ENCODE results near the gene PLXNA4. TPM values are rescaled to one million over a fixed set of nuclear protein-coding genes. Genes with fewer than 3 reads are reported as not detected.

The PLXNA4 gene
- total and polyA plus RNA-seq, 2 donors (not counting 1 experiment from before 2014, with no cell fraction given): not detected

DNA sequence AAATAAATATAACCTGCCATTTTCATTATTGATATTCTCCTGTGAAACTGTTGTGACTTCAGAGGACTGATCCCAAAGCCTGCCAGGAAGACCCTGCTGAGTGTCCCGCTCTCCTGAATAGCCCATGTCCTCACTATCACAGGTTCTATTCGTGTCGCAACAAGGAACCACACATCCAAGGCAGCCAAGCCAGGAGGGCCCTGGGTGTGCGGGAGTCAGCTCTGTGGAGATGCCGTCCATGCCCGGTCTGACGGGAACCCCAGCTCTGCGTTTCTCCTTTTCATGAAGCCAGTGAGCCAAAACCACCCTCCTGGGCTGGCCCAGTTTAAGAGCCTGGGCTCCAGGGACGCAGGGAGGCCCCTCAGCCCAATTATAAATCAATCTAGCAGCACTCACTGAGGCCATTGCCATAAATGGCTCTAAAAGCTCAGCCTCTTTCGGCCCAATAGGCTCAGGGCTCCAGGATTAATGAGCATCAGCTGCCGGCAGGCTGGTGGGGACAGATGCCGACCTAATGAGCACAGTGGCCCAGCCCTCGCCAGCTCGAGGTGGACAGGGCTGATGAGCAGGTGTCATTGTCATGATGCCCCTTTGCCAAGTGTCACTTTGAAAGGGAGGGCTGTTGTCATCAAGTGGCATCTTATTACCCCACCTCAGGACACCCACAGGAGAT lies 177.9 kb downstream of the PLXNA4 start:
- H3K4me1 Mint-ChIP-seq: no peaks in the 10 kb centered on the region
- POLR2A ChIA-PET: no interaction called here
- TF ChIP-seq EZH2 (IDR thresholded peaks at IDR 0.05; ENCODE audit: borderline replicate concordance, insufficient read depth, low read depth, low read length, poor library complexity, severe bottlenecking): no peak
- TF ChIP-seq CTCF (IDR thresholded peaks at IDR 0.05): no peak

DNA sequence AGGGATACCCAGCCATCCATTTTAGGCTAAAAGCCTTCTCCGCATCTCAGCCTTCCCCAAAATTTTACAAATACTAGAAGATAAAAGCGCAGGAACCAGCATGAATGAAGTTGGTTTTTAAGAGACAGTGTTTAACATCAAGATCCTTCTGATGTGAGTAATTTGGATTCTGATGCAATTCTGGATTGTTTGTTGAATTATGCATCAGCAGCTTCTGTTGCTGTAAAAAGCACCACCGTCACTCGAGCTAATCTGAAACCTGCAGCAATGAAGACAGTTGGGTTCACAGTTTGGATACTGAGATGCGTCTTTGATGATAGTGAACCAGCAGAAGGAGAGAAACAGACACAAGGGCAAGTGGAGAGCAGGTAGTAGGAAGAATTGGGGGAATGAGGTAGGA lies 179.2 kb downstream of the PLXNA4 start:
- Histone ChIP-seq H3K36me3 (replicated peaks in 1 of 2; ENCODE audit: control extremely low read depth in 1 of 2, control insufficient read depth in 1 of 2, extremely low read depth in 1 of 2, insufficient read depth in 2 of 2, low read length in 1 of 2) (no peaks in the 10 kb centered on the region), H4K20me1 (ENCODE audit: control insufficient read depth, insufficient read depth, low read length, poor library complexity, severe bottlenecking) (no peaks in the 10 kb centered on the region), H3K4me1 (ENCODE audit: control insufficient read depth in 2 of 2, insufficient read depth in 2 of 2, low read length in 2 of 2) (no peaks in the 10 kb centered on the region), H3K4me3 (ENCODE audit: control extremely low read depth in 1 of 5, extremely low read depth in 1 of 5, insufficient read depth in 1 of 5, low read depth in 2 of 5, low read length in 4 of 5) (no peak overlapping the region), H3K27ac (ENCODE audit: low read length in 2 of 2) (no peak overlapping the region), H3K9me3 (ENCODE audit: control extremely low read depth in 1 of 3, control insufficient read depth in 2 of 3, insufficient read depth in 1 of 3, low read length in 2 of 3) (peaks cover 0 to 8% (median 0%) of the 10 kb centered on the region in 3 donors), H3K27me3 (replicated peaks in 1 of 4; ENCODE audit: control extremely low read depth in 1 of 4, control insufficient read depth in 3 of 4, insufficient read depth in 4 of 4, low read length in 3 of 4) (no peaks in the 10 kb centered on the region), H2AFZ (ENCODE audit: insufficient read depth, low read depth, low read length, poor library complexity, severe bottlenecking) (no peak overlapping the region), H3K79me2 (ENCODE audit: control insufficient read depth, insufficient read depth, low read length) (no peaks in the 10 kb centered on the region), H3K9ac (ENCODE audit: low read length) (no peak overlapping the region), H3K4me2 (replicated peaks; ENCODE audit: low read depth, low read length, poor library complexity, severe bottlenecking) (no peak overlapping the region)
- no peak overlapping the region for H3K27ac Mint-ChIP-seq
- H3K9me3 Mint-ChIP-seq (ENCODE audit: insufficient read depth): peaks cover 3% of the 10 kb centered on the region
- no peaks in the 10 kb centered on the region for H3K27me3 Mint-ChIP-seq
- ChIA-PET CTCF (no interaction called here), POLR2A (no interaction called here)
- H3K4me3 Mint-ChIP-seq: no peak overlapping the region
- no peaks in the 10 kb centered on the region for H3K4me1 Mint-ChIP-seq
- TF ChIP-seq EZH2 (IDR thresholded peaks at IDR 0.05; ENCODE audit: borderline replicate concordance, insufficient read depth, low read depth, low read length, poor library complexity, severe bottlenecking): no peak
- TF ChIP-seq CTCF (IDR thresholded peaks at IDR 0.05): no peak
- ATAC-seq (ENCODE audit: low read depth) (no peak), DNase-seq (no peak)
- WGBS (ENCODE audit: insufficient coverage): 100% methylated on average over 3 of the region's 5 CpGs
- intact Hi-C loops (cut with micrococcal nuclease): no loop called here

More for the DNA sequence above, 177.9 kb downstream of the PLXNA4 start:
- Histone ChIP-seq H3K36me3 (replicated peaks in 1 of 2; ENCODE audit: control extremely low read depth in 1 of 2, control insufficient read depth in 1 of 2, extremely low read depth in 1 of 2, insufficient read depth in 2 of 2, low read length in 1 of 2) (no peaks in the 10 kb centered on the region), H3K27me3 (replicated peaks in 1 of 4; ENCODE audit: control extremely low read depth in 1 of 4, control insufficient read depth in 3 of 4, insufficient read depth in 4 of 4, low read length in 3 of 4) (no peaks in the 10 kb centered on the region), H3K27ac (ENCODE audit: low read length in 2 of 2) (no peak overlapping the region), H3K4me3 (ENCODE audit: control extremely low read depth in 1 of 5, extremely low read depth in 1 of 5, insufficient read depth in 1 of 5, low read depth in 2 of 5, low read length in 4 of 5) (no peak overlapping the region), H3K4me1 (ENCODE audit: control insufficient read depth in 2 of 2, insufficient read depth in 2 of 2, low read length in 2 of 2) (no peaks in the 10 kb centered on the region), H2AFZ (ENCODE audit: insufficient read depth, low read depth, low read length, poor library complexity, severe bottlenecking) (no peak overlapping the region), H3K9ac (ENCODE audit: low read length) (no peak overlapping the region), H3K79me2 (ENCODE audit: control insufficient read depth, insufficient read depth, low read length) (no peaks in the 10 kb centered on the region), H3K9me3 (ENCODE audit: control extremely low read depth in 1 of 3, control insufficient read depth in 2 of 3, insufficient read depth in 1 of 3, low read length in 2 of 3) (peaks cover 0 to 9% (median 0%) of the 10 kb centered on the region in 3 donors), H3K4me2 (replicated peaks; ENCODE audit: low read depth, low read length, poor library complexity, severe bottlenecking) (no peak overlapping the region), H4K20me1 (ENCODE audit: control insufficient read depth, insufficient read depth, low read length, poor library complexity, severe bottlenecking) (no peaks in the 10 kb centered on the region)
- 88% methylated on average over 14 of the region's 14 CpGs for WGBS (ENCODE audit: insufficient coverage)
- ATAC-seq (ENCODE audit: low read depth) (no peak), DNase-seq (no peak)
- Mint-ChIP-seq H3K9me3 (ENCODE audit: insufficient read depth) (peaks cover 3% of the 10 kb centered on the region), H3K27me3 (no peaks in the 10 kb centered on the region), H3K4me3 (no peak overlapping the region), H3K27ac (no peak overlapping the region)
- intact Hi-C loops (cut with micrococcal nuclease): no loop called here
- CTCF ChIA-PET: no interaction called here

Data from B cell (primary cell).